NCI-H1694 treated with DMSO at 0.1 percent for 48 hours (cell line): ENCODE measurements around the gene HAUS5.
A peak's percentile ranks its signal among the peaks of the same experiment; 100 is the strongest.

Experiments
- DNase-seq: peaks from one replicate; lab custom pipeline; 2025; lab: John Stamatoyannopoulos, UW

HAUS5 gene

DNA sequence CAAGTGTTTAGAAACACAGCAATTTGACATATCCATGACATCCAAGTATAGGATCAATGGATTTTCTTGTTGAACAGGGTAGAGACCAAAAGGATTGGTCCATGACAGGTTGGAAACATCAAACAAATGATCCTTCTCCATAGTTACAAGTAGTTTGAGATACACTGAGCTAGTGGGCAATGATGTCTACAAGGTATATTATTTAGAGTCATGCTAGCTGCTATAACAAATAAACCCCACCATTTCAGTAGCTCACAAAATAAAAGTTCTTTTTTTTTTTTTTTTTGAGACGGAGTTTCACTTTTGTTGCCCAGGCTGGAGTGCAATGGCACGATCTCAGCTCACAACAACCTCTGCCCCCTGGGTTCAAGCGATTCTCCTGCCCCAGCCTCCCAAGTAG is 4.9 kb upstream of the HAUS5 start:
- DNase-seq: no peak

DNA sequence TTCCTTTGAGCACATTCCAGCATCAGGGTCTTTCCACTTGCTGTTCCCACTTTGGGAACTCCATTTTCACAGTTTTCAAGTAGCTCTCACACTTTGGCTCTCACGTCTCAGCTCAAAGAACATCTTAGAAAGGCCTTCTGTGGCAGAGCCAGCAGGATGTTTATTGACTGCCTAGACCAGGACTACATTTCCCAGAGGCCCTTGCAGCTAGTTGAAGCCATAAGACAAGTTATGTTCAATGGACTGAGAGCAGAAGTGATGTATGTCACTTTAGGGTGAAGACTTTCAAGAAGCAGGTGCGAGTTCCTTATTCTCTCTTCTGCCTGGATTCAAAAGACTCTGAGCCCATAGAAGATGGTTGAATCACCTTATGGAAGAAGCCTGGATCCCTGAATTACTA is 4.3 kb upstream of the HAUS5 start:
- DNase-seq: no peak

GRCh38 chr19:35609851-35610353 is 2.6 kb upstream of the HAUS5 start:
- DNase-seq: no peak

- no peak for DNase-seq
Observed at GRCh38 chr19:35612224-35612558, 344 bp upstream of the HAUS5 start.

DNA sequence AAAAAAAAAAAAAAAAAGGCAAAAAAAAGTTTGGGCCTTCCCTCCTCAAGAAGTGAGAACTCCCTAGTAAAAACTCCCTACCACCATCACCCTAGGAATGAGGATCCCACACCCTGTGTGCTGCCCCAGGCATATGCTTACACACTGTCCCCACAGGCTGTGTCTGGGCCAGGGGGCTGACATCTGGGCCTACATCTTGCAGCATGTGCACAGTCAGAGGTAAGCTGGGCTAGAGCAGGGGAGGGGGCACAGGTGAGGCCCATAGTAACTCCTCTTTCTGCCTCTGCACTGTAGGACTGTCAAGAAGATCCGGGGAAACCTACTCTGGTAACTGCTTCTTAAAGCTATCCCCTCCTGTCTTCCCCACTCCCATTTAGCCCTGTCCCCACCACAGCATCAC is 1.0 kb downstream of the HAUS5 start:
- DNase-seq: no peak

DNA sequence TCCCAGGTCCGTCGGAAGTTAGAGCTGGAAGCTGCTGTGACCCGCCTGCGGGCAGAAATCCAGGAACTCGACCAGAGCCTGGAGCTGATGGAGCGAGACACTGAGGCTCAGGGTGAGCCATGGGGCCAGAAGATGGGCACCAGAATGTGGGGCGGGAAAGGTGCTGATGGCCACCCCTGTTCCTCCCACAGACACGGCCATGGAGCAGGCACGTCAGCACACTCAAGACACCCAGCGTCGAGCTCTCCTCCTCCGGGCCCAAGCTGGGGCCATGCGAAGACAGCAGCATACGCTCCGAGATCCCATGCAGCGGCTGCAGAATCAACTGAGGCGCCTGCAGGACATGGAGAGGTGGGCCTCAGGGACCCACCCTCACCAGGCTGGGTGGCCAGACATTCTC is 2.5 kb downstream of the HAUS5 start:
- no peak for DNase-seq

DNA sequence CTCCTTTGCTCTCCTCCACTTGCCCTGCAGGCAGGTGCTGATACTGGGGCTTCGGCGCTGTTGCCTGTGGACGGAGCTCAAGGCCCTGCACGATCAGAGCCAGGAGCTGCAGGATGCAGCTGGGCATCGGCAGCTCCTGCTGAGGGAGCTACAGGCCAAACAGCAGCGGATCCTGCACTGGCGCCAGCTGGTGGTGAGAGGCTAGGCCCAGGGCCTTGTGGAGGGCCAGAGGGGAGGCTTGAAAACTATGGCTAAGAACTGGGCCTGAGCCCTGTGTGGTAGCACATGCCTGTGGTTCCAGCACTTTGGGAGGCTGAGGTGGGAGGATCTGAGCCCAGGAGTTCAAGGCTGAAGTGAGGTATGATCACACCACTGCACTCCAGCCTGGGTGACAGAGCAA is 6.3 kb downstream of the HAUS5 start:
- no peak for DNase-seq

DNA sequence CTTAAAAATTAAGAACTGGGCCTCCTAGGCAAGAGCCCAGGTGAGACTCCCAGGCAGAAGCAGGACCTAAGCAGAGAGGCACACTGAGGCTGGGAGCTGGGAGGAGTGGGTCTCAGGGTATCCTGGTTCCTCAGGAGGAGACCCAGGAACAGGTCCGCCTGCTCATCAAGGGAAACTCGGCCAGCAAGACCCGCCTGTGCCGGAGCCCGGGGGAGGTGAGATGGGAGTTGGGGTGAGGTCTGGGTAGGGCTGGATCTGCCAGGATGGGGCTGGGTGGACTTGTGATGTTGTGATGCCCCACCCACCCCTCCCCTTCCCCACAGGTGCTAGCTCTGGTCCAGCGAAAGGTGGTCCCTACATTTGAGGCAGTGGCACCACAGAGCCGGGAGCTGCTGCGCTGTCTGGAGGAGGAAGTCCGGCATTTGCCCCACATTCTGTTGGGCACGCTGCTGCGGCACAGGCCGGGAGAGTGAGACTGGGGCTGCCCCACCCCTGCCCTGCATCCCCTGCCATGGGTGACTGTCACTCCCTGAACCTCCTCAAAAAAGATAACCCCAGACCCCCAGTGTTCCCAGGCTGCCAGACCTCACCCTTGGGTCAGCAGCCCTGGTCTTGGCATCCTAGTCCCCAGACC is 6.9 kb downstream of the HAUS5 start:
- DNase-seq: no peak

GRCh38 chr19:35620001-35620400 is 7.5 kb downstream of the HAUS5 start:
- DNase-seq: no peak

GRCh38 chr19:35621708-35622107 is 9.2 kb downstream of the HAUS5 start:
- DNase-seq: no peak

- no peak for DNase-seq
Observed at GRCh38 chr19:35622750-35623149, 10.2 kb downstream of the HAUS5 start.

DNA sequence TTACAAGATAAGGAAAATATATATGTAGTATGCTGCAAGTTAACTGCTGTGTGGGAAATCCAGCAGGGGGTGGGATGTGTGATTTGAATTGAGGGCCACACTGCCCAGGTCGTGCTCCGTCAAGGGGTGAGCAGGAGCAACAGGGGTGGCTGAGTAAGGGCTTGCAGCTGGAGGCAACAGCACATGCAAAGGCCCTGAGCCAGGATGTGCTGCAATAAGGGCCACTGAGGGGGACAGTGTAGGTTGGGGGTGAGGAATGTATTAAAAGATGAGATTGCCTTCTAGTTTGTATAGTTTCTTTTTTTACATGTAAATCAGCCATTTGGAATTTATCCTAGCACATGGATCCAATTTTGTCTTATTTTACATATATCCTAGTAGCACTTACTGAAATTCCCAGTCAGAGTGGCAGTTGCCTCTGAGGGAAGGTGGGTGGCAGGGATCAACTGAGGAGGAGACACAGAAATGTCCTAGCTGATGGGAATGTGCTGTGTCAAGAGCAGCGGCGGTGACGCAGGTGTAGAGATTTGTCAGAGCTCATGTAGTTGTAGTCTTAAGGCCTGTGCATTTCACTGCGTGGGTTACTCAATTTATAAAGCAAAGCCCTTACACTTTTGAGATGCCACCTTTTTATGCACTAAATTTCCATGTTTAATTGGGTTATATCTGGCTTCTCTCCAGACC is 10.9 kb downstream of the HAUS5 start:
- DNase-seq: no peak

GRCh38 chr19:35628264-35628564 is 15.7 kb downstream of the HAUS5 start:
- no peak for DNase-seq

DNA sequence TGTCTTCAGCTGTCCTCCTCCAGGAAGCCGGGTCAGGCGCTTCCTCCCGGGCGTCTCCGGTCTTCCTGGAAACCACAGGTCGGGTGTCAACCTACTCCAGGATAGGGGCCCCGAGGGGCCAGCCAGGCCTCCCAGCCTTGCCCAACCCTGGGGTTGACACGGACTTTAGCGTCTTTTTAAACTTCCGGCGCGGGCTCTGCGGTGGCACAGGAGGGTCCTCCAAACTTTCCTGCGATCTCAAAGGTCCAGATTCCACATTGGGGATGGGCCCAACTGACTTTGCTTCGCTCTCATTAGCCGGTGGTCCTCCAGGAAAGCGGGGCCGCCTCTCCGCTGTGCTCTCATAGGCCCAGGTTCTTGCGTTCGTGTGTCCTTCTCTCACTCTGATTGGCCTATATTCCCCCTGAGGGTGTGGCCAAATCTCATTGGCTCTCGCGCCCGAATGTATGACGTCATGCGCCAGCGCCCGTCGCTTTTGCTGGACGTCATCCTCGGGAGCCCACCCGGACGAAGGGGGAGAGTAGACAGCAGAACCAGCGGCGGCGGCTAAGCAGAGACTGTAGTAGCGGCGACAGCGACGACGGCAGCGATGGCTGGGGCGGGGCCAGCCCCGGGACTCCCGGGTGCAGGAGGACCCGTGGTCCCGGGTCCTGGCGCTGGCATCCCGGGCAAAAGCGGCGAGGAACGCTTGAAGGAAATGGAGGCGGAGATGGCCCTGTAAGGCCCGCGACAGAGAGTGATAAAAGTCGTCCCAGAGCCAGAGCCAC is 16.2 kb downstream of the HAUS5 start, which contains the start of gene RBM42:
Gene RBM42 (plus strand): TSS at position 472 of the 767 bp plus-strand sequence. CDS start 118 bp downstream, at position 590.
- peak; percentile 98 for DNase-seq

GRCh38 chr19:35629332-35629633 is 16.7 kb downstream of the HAUS5 start:
- DNase-seq: no peak

- no peak for DNase-seq
Observed at GRCh38 chr19:35633727-35634440, 21.3 kb downstream of the HAUS5 start.

GRCh38 chr19:35636651-35637050 is 24.1 kb downstream of the HAUS5 start:
- DNase-seq: no peak

DNA sequence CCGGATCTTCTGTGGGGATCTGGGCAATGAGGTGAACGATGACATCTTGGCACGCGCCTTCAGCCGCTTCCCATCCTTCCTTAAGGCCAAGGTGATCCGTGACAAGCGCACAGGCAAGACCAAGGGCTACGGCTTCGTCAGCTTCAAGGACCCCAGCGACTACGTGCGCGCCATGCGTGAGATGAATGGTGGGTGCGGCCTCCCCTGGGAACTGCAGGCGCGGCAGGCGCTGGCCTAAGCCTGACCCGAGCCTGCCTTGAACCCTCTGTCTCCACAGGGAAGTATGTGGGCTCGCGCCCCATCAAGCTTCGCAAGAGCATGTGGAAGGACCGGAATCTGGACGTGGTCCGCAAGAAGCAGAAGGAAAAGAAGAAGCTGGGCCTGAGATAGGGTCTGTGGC is 24.6 kb downstream of the HAUS5 start:
- no peak for DNase-seq

- DNase-seq: no peak
Observed at GRCh38 chr19:35639321-35639639, 26.7 kb downstream of the HAUS5 start.

GRCh38 chr19:35639863-35640262 is 27.3 kb downstream of the HAUS5 start:
- no peak for DNase-seq

DNA sequence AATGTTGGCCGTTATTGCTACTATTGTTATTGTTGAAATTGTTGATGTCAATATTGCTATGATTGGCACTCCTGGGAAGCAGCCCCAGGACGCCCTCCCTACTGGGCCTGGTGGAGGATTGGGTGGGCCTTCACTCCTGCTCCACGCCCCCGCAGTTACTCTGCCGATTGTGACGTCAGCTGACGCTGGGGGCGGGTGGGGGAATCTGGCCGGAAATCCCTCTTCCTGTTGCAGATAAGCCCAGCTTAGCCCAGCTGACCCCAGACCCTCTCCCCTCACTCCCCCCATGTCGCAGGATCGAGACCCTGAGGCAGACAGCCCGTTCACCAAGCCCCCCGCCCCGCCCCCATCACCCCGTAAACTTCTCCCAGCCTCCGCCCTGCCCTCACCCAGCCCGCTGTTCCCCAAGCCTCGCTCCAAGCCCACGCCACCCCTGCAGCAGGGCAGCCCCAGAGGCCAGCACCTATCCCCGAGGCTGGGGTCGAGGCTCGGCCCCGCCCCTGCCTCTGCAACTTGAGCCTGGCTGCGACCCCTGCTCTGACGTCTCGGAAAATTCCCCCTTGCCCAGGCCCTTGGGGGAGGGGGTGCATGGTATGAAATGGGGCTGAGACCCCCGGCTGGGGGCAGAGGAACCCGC is 29.1 kb downstream of the HAUS5 start, which contains the start of gene ETV2:
Gene ETV2 (plus strand): TSS at position 231 of the 637 bp plus-strand sequence. CDS start 716 bp downstream, outside the sequence.
- DNase-seq: no peak

- DNase-seq: no peak
Observed at GRCh38 chr19:35642312-35642711, 29.8 kb downstream of the HAUS5 start.
